HG02938 (cell line): ENCODE data around the gene COX7C.
A peak's percentile ranks its signal among the peaks of the same experiment; 100 is the strongest.
"Not testable (repeated sequence)": the region's sequence is repeated elsewhere in the genome, so short reads cannot be mapped to it uniquely, and the experiment has no call there.

ENCODE experiments used
- ATAC-seq: cut with Tn5 transposase; IDR thresholded peaks from one replicate; pipeline ENCODE4 v1.9.1; 2021; ENCODE audit warnings: mild to moderate bottlenecking, moderate library complexity; ENCODE audit not compliant: unreplicated experiment

The COX7C gene

GRCh38 chr5:86617756-86618576 lies at the start of gene COX7C:
TSS of gene COX7C (plus strand) at chr5:86617941. CDS start at chr5:86618056, 115 bp downstream.
- peak; percentile 98 for ATAC-seq

GRCh38 chr5:86569522-86570426 lies 48.0 kb upstream of the COX7C start:
- ATAC-seq, result not testable (repeated sequence)

- no peak for ATAC-seq
Measured at GRCh38 chr5:86570427-86571083, 47.2 kb upstream of the COX7C start.

- ATAC-seq, result not testable (repeated sequence)
Measured at GRCh38 chr5:86571109-86571508, 46.6 kb upstream of the COX7C start.

DNA sequence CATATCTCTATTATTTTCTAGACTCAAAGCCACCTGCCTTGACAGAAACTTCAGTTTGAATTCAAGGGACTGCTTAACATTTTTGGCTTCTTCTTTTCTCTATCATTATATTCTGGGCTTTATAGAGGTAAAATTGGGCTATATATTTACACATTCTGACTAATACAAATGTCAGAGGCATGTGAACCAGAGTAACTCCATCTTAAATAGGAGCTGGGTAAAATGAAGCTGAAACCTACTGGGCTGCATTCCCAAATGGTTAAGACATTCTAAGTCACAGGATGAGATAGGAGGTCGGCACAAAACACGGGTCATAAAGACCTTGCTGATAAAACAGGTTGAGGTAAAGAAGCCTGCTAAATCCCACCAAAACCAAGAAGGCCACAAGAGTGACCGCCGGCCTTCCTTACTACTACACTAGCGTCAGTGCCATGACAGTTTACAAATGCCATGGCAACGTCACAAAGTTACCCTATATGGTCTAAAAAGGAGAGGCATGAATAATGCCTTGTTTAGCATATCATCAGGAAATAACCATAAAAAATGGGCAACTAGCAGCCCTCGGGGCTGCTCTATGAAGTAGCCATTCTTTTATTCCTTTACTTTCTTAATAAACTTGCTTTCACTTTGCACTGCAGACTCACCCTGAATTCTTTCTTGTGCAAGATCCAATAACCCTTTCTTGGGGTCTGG lies 44.8 kb upstream of the COX7C start:
- ATAC-seq, result no peak

- no peak for ATAC-seq
Measured at GRCh38 chr5:86579502-86579901, 38.2 kb upstream of the COX7C start.

DNA sequence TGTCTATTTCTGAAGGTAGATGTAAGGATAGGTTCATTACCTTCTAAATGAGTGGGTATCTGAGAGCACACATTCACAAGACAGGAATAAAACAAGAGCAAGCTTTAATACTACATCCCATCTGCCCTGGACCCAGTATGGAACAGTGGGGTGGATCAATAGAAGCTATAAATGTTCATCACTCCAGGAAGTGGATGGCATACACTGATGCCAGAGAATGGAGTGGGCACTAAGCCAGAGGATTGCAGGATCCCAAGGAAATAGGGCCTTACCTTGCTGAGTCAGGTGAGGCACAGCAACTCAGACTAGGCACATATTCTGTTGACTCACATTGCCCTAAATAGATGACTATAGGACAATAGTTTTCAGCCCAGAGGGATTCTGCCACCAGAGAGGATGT lies 21.3 kb upstream of the COX7C start:
- ATAC-seq, result no peak

GRCh38 chr5:86605881-86606280 lies 11.9 kb upstream of the COX7C start:
- ATAC-seq, result no peak

- ATAC-seq, result no peak
Measured at GRCh38 chr5:86613455-86613854, 4.3 kb upstream of the COX7C start.

GRCh38 chr5:86617309-86617755 lies 409 bp upstream of the COX7C start:
- ATAC-seq, result no peak

DNA sequence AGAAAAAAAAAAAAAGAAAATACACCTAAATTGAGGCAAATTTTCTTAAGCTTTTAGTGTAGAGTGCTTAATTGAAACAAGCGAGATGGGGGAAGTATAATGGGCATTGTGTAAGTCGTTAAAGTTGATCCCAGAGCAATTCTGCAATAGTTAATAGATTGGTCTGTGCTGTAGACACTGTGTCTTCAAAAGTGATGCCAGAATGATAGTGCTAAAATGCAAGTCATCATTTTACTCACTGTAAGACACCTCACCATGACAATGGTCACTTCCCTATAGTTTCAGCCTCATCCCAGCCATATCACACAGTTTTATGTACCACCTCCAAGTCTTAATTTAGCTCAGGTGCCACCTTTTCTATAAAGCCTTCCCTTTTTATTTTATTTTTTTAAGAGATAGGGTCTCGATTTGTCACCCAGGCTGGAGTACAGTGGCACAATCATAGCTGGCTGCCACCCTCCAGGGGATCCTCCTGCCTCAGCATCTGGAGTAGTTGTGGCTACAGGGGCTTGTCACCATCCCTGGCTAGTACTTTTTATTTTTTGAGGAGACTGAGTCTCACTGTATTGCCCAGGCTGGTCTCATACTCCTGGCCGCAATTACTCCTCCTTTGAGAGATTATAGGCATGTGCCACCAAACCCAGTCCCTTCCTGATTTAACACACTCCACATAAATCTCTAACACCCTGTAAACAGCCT lies 6.2 kb downstream of the COX7C start:
- no peak for ATAC-seq

DNA sequence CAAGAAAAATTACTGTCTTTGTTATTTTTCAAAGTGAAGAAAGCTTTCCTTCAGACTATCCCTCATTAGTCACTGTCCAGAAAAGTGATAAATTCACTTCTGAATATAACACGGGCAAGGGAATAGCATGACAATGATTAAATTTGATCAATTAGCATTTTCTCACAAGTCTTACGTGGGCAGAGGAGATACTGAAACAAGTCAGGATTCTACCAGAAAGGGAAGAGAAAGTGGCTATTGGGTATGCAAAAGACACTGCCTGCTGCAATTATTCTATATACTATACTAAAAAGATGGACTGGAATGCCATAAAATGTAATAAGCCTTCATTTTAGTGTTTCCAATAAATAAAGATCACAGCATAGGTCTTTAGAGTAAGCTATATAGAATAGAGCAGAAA lies 7.4 kb downstream of the COX7C start:
- ATAC-seq, result no peak

GRCh38 chr5:86626149-86626548 lies 8.4 kb downstream of the COX7C start:
- no peak for ATAC-seq

GRCh38 chr5:86631165-86631564 lies 13.4 kb downstream of the COX7C start:
- ATAC-seq, result no peak

GRCh38 chr5:86640998-86641397 lies 23.3 kb downstream of the COX7C start:
- ATAC-seq, result no peak

DNA sequence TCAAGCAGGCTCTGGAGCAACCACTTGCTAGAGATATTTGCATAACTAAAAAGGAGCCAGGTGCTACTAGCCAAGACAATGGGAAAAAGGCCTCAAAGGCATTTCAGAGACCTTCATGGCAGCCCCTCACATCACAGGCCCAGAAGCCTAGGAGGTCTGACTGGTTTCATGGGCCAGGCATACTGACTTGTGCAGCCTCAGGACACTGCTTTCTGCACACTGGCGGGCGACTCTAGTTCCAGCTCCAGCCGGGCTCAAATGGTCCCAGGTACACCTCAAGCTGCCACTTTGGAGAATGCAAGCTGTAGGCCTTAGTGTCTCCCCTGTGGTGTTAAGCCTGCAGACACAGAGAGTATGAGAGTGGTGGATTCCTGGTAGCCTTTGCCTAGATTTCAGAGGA lies 27.1 kb downstream of the COX7C start:
- ATAC-seq, result no peak

- ATAC-seq, result no peak
Measured at GRCh38 chr5:86645885-86646284, 28.1 kb downstream of the COX7C start.

- no peak for ATAC-seq
Measured at GRCh38 chr5:86646671-86647070, 28.9 kb downstream of the COX7C start.

- ATAC-seq, result no peak
Measured at GRCh38 chr5:86649832-86650505, 32.2 kb downstream of the COX7C start.
